ENCODE results near the gene CDH20.

Gene CDH20

GRCh38 chr18:61323951-61324350, 9.3 kb upstream of the CDH20 start:
- no peaks in the 10 kb centered on the region for H3K79me2 ChIP-seq (ENCODE audit: control insufficient read depth, insufficient read depth, low read length, unreplicated experiment)
- no peak overlapping the region for H3K27ac ChIP-seq (ENCODE audit: low read depth, low read length)
- H3K4me1 ChIP-seq (ENCODE audit: control insufficient read depth, insufficient read depth, low read length, unreplicated experiment) = no peaks in the 10 kb centered on the region
- H3K27me3 ChIP-seq (ENCODE audit: insufficient read depth, low read length) = no peaks in the 10 kb centered on the region
- no peak overlapping the region for H2AFZ ChIP-seq (ENCODE audit: low read length, unreplicated experiment)
- no peak overlapping the region for H3K4me3 ChIP-seq (ENCODE audit: low read depth, low read length)
- no peaks in the 10 kb centered on the region for H3K36me3 ChIP-seq (ENCODE audit: insufficient read depth, low read length)

- no peaks in the 10 kb centered on the region for H3K36me3 ChIP-seq (ENCODE audit: insufficient read depth, low read length)
- no peaks in the 10 kb centered on the region for H3K4me1 ChIP-seq (ENCODE audit: control insufficient read depth, insufficient read depth, low read length, unreplicated experiment)
- no peaks in the 10 kb centered on the region for H3K27me3 ChIP-seq (ENCODE audit: insufficient read depth, low read length)
- no peak overlapping the region for H3K4me3 ChIP-seq (ENCODE audit: low read depth, low read length)
- H2AFZ ChIP-seq (ENCODE audit: low read length, unreplicated experiment) = no peak overlapping the region
- no peak overlapping the region for H3K27ac ChIP-seq (ENCODE audit: low read depth, low read length)
- no peaks in the 10 kb centered on the region for H3K79me2 ChIP-seq (ENCODE audit: control insufficient read depth, insufficient read depth, low read length, unreplicated experiment)
Observed at GRCh38 chr18:61326407-61326806, 6.8 kb upstream of the CDH20 start.

- H2AFZ ChIP-seq (ENCODE audit: low read length, unreplicated experiment) = no peak overlapping the region
- no peaks in the 10 kb centered on the region for H3K36me3 ChIP-seq (ENCODE audit: insufficient read depth, low read length)
- H3K27me3 ChIP-seq (ENCODE audit: insufficient read depth, low read length) = peaks cover 15% of the 10 kb centered on the region
- no peaks in the 10 kb centered on the region for H3K79me2 ChIP-seq (ENCODE audit: control insufficient read depth, insufficient read depth, low read length, unreplicated experiment)
- H3K4me1 ChIP-seq (ENCODE audit: control insufficient read depth, insufficient read depth, low read length, unreplicated experiment) = no peaks in the 10 kb centered on the region
- no peak overlapping the region for H3K4me3 ChIP-seq (ENCODE audit: low read depth, low read length)
- H3K27ac ChIP-seq (ENCODE audit: low read depth, low read length) = no peak overlapping the region
Observed at GRCh38 chr18:61329398-61329797, 3.8 kb upstream of the CDH20 start.

GRCh38 chr18:61331051-61331450, 2.2 kb upstream of the CDH20 start:
- Histone ChIP-seq H3K36me3 (ENCODE audit: insufficient read depth, low read length) (no peaks in the 10 kb centered on the region), H3K79me2 (ENCODE audit: control insufficient read depth, insufficient read depth, low read length, unreplicated experiment) (no peaks in the 10 kb centered on the region), H2AFZ (ENCODE audit: low read length, unreplicated experiment) (no peak overlapping the region), H3K4me1 (ENCODE audit: control insufficient read depth, insufficient read depth, low read length, unreplicated experiment) (peaks cover 13% of the 10 kb centered on the region), H3K4me3 (ENCODE audit: low read depth, low read length) (no peak overlapping the region), H3K27me3 (ENCODE audit: insufficient read depth, low read length) (peaks cover 23% of the 10 kb centered on the region), H3K27ac (ENCODE audit: low read depth, low read length) (no peak overlapping the region)

- peak overlapping the region; percentile 78 for H2AFZ ChIP-seq (ENCODE audit: low read length, unreplicated experiment)
Observed at GRCh38 chr18:61333746-61334490, 688 bp downstream of the CDH20 start.

GRCh38 chr18:61334491-61334850, 1.2 kb downstream of the CDH20 start:
- no peaks in the 10 kb centered on the region for H3K79me2 ChIP-seq (ENCODE audit: control insufficient read depth, insufficient read depth, low read length, unreplicated experiment)
- H2AFZ ChIP-seq (ENCODE audit: low read length, unreplicated experiment) = peak overlapping the region; percentile 78
- peaks cover 13% of the 10 kb centered on the region for H3K4me1 ChIP-seq (ENCODE audit: control insufficient read depth, insufficient read depth, low read length, unreplicated experiment)
- no peaks in the 10 kb centered on the region for H3K36me3 ChIP-seq (ENCODE audit: insufficient read depth, low read length)
- no peak overlapping the region for H3K27ac ChIP-seq (ENCODE audit: low read depth, low read length)
- H3K4me3 ChIP-seq (ENCODE audit: low read depth, low read length) = peak overlapping the region; percentile 89
- peaks cover 23% of the 10 kb centered on the region for H3K27me3 ChIP-seq (ENCODE audit: insufficient read depth, low read length)

More at GRCh38 chr18:61333746-61334490, 688 bp downstream of the CDH20 start:
- Histone ChIP-seq H3K27ac (ENCODE audit: low read depth, low read length) (no peak overlapping the region), H3K4me1 (ENCODE audit: control insufficient read depth, insufficient read depth, low read length, unreplicated experiment) (peaks cover 13% of the 10 kb centered on the region), H3K36me3 (ENCODE audit: insufficient read depth, low read length) (no peaks in the 10 kb centered on the region), H3K79me2 (ENCODE audit: control insufficient read depth, insufficient read depth, low read length, unreplicated experiment) (no peaks in the 10 kb centered on the region), H3K27me3 (ENCODE audit: insufficient read depth, low read length) (peaks cover 23% of the 10 kb centered on the region), H3K4me3 (ENCODE audit: low read depth, low read length) (peak overlapping the region; percentile 89)

GRCh38 chr18:61334951-61335683, 1.9 kb downstream of the CDH20 start:
- Histone ChIP-seq H3K4me3 (ENCODE audit: low read depth, low read length) (peak overlapping the region; percentile 89), H3K27me3 (ENCODE audit: insufficient read depth, low read length) (peaks cover 23% of the 10 kb centered on the region), H3K36me3 (ENCODE audit: insufficient read depth, low read length) (no peaks in the 10 kb centered on the region), H2AFZ (ENCODE audit: low read length, unreplicated experiment) (no peak overlapping the region), H3K27ac (ENCODE audit: low read depth, low read length) (no peak overlapping the region), H3K4me1 (ENCODE audit: control insufficient read depth, insufficient read depth, low read length, unreplicated experiment) (peaks cover 13% of the 10 kb centered on the region), H3K79me2 (ENCODE audit: control insufficient read depth, insufficient read depth, low read length, unreplicated experiment) (no peaks in the 10 kb centered on the region)

GRCh38 chr18:61335684-61336555, 2.7 kb downstream of the CDH20 start:
- Histone ChIP-seq H3K4me3 (ENCODE audit: low read depth, low read length) (peak overlapping the region; percentile 33; the same call in 1 of the 2 replicates), H2AFZ (ENCODE audit: low read length, unreplicated experiment) (peak overlapping the region; percentile 2), H3K27ac (ENCODE audit: low read depth, low read length) (no peak overlapping the region), H3K36me3 (ENCODE audit: insufficient read depth, low read length) (no peaks in the 10 kb centered on the region), H3K79me2 (ENCODE audit: control insufficient read depth, insufficient read depth, low read length, unreplicated experiment) (no peaks in the 10 kb centered on the region), H3K4me1 (ENCODE audit: control insufficient read depth, insufficient read depth, low read length, unreplicated experiment) (peaks cover 13% of the 10 kb centered on the region), H3K27me3 (ENCODE audit: insufficient read depth, low read length) (peaks cover 23% of the 10 kb centered on the region)

GRCh38 chr18:61336766-61337165, 3.5 kb downstream of the CDH20 start:
- Histone ChIP-seq H3K79me2 (ENCODE audit: control insufficient read depth, insufficient read depth, low read length, unreplicated experiment) (no peaks in the 10 kb centered on the region), H3K27ac (ENCODE audit: low read depth, low read length) (no peak overlapping the region), H3K36me3 (ENCODE audit: insufficient read depth, low read length) (no peaks in the 10 kb centered on the region), H3K27me3 (ENCODE audit: insufficient read depth, low read length) (peaks cover 23% of the 10 kb centered on the region), H2AFZ (ENCODE audit: low read length, unreplicated experiment) (no peak overlapping the region), H3K4me3 (ENCODE audit: low read depth, low read length) (no peak overlapping the region), H3K4me1 (ENCODE audit: control insufficient read depth, insufficient read depth, low read length, unreplicated experiment) (peaks cover 13% of the 10 kb centered on the region)

GRCh38 chr18:61337527-61337926, 4.3 kb downstream of the CDH20 start:
- H3K4me1 ChIP-seq (ENCODE audit: control insufficient read depth, insufficient read depth, low read length, unreplicated experiment) = peaks cover 13% of the 10 kb centered on the region
- H3K27me3 ChIP-seq (ENCODE audit: insufficient read depth, low read length) = peaks cover 23% of the 10 kb centered on the region
- H3K4me3 ChIP-seq (ENCODE audit: low read depth, low read length) = no peak overlapping the region
- no peaks in the 10 kb centered on the region for H3K79me2 ChIP-seq (ENCODE audit: control insufficient read depth, insufficient read depth, low read length, unreplicated experiment)
- H2AFZ ChIP-seq (ENCODE audit: low read length, unreplicated experiment) = no peak overlapping the region
- no peak overlapping the region for H3K27ac ChIP-seq (ENCODE audit: low read depth, low read length)
- no peaks in the 10 kb centered on the region for H3K36me3 ChIP-seq (ENCODE audit: insufficient read depth, low read length)

Data from ACC112 (cell line).